B cell (primary cell): ENCODE measurements around the gene SLC35B2.

Experiments
- EZH2 ChIP-seq: IDR thresholded peaks from 2 replicates; pipeline ENCODE4 v1.6.1; 2012; ENCODE audit warnings: borderline replicate concordance, low read depth, mild to moderate bottlenecking, moderate library complexity, low read length; ENCODE audit not compliant: insufficient read depth, poor library complexity, severe bottlenecking
- TF ChIP-seq, protein P1 (sequence below): fragments of 200-600 bp; IDR thresholded peaks from one replicate; pipeline ENCODE4 v1.8.0; 2022; ENCODE audit warnings: antibody characterized with exemption, mild to moderate bottlenecking

GRCh38 chr6:44228836-44229235, 28.5 kb downstream of the SLC35B2 start:
- TF ChIP-seq, protein P1, sequence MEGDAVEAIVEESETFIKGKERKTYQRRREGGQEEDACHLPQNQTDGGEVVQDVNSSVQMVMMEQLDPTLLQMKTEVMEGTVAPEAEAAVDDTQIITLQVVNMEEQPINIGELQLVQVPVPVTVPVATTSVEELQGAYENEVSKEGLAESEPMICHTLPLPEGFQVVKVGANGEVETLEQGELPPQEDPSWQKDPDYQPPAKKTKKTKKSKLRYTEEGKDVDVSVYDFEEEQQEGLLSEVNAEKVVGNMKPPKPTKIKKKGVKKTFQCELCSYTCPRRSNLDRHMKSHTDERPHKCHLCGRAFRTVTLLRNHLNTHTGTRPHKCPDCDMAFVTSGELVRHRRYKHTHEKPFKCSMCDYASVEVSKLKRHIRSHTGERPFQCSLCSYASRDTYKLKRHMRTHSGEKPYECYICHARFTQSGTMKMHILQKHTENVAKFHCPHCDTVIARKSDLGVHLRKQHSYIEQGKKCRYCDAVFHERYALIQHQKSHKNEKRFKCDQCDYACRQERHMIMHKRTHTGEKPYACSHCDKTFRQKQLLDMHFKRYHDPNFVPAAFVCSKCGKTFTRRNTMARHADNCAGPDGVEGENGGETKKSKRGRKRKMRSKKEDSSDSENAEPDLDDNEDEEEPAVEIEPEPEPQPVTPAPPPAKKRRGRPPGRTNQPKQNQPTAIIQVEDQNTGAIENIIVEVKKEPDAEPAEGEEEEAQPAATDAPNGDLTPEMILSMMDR = no peak
- TF ChIP-seq EZH2 = no peak
